Measurements from ENCODE around the gene SIX2. TPM values are rescaled to one million over a fixed set of nuclear protein-coding genes. Genes with fewer than 3 reads are reported as not detected.

Gene SIX2
- total and polyA plus RNA-seq, 2 of the 13 experiments (the other 11 are each of a cell fraction or from before 2014, with no cell fraction given) = not detected

DNA sequence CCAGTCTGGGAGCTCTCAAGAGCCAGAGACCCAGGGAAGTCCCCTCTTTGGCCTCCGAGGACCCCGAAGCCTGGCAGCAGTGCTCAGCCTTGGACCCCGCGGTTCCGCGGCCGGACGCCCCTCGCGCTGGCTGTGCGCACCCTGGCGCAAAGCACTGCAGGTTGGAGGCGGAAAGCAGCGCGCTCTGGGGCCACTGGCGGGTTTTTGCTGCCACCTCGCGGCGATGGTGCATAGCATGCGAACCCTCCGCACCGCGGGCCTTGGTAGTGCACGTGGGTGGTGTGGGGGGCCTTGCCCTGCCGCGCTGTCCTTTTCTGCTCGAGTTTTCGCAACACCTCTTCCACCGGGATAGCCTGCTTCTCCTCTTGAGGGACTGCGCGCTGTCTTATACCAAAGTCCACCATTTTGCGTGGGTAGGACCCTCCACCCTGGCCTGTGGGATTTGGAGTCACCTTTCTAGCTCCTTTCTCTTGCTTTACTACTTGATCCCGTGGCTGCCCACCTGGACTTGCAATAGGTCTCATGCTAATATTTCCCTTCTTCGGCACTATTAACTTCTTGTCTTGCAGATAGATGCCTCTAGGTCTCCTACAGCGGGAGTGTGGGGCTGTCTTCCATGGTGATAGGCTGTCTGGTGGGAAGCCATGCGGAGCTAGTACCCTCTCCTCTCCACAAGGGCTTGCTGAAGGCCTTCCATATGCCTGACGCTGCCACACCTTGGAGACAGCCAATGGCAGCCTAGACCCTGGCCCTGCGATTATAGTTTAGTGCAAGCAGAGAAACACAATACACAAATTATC is 53.5 kb downstream of the SIX2 start (continued):
- peak; percentile 60; the same call in 1 of the 2 replicates for TF ChIP-seq ZFX (CRISPR knock-in tag; IDR thresholded peaks at IDR 0.05; ENCODE audit: low read depth)
- peak; percentile 61 for TF ChIP-seq IRF2 (CRISPR knock-in tag; IDR thresholded peaks at IDR 0.05)
- TF ChIP-seq ZNF205 (CRISPR knock-in tag; IDR thresholded peaks at IDR 0.05) = peak; percentile 78; the same call in 1 of the 2 replicates
- TF ChIP-seq, protein P1, sequence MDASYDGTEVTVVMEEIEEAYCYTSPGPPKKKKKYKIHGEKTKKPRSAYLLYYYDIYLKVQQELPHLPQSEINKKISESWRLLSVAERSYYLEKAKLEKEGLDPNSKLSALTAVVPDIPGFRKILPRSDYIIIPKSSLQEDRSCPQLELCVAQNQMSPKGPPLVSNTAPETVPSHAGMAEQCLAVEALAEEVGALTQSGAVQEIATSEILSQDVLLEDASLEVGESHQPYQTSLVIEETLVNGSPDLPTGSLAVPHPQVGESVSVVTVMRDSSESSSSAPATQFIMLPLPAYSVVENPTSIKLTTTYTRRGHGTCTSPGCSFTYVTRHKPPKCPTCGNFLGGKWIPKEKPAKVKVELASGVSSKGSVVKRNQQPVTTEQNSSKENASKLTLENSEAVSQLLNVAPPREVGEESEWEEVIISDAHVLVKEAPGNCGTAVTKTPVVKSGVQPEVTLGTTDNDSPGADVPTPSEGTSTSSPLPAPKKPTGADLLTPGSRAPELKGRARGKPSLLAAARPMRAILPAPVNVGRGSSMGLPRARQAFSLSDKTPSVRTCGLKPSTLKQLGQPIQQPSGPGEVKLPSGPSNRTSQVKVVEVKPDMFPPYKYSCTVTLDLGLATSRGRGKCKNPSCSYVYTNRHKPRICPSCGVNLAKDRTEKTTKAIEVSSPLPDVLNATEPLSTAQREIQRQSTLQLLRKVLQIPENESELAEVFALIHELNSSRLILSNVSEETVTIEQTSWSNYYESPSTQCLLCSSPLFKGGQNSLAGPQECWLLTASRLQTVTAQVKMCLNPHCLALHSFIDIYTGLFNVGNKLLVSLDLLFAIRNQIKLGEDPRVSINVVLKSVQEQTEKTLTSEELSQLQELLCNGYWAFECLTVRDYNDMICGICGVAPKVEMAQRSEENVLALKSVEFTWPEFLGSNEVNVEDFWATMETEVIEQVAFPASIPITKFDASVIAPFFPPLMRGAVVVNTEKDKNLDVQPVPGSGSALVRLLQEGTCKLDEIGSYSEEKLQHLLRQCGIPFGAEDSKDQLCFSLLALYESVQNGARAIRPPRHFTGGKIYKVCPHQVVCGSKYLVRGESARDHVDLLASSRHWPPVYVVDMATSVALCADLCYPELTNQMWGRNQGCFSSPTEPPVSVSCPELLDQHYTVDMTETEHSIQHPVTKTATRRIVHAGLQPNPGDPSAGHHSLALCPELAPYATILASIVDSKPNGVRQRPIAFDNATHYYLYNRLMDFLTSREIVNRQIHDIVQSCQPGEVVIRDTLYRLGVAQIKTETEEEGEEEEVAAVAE (CRISPR knock-in tag; IDR thresholded peaks at IDR 0.05; ENCODE audit: borderline replicate concordance) = 0 out of 2 replicates have a peak, but pooled peaks have one; percentile 23
- no peak for TF ChIP-seq NFKBIZ (CRISPR knock-in tag; IDR thresholded peaks at IDR 0.05)
- peak; percentile 39; the same call in 1 of the 2 replicates for TF ChIP-seq GPN1 (CRISPR knock-in tag; IDR thresholded peaks at IDR 0.05; ENCODE audit: borderline replicate concordance)
- no peak for TF ChIP-seq SOX6 (IDR thresholded peaks at IDR 0.05)
- TF ChIP-seq SOX6 (CRISPR knock-in tag; IDR thresholded peaks at IDR 0.05) = peak; percentile 64
- no peak for TF ChIP-seq ZNF782 (CRISPR knock-in tag; IDR thresholded peaks at IDR 0.05; ENCODE audit: borderline replicate concordance)
- TF ChIP-seq, protein P2, sequence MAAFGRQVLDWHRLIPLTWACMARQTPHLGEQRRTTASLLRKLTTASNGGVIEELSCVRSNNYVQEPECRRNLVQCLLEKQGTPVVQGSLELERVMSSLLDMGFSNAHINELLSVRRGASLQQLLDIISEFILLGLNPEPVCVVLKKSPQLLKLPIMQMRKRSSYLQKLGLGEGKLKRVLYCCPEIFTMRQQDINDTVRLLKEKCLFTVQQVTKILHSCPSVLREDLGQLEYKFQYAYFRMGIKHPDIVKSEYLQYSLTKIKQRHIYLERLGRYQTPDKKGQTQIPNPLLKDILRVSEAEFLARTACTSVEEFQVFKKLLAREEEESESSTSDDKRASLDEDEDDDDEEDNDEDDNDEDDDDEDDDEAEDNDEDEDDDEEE (CRISPR knock-in tag; IDR thresholded peaks at IDR 0.05) = no peak
- peak; percentile 67; the same call in 1 of the 2 replicates for TF ChIP-seq TOPORS (CRISPR knock-in tag; IDR thresholded peaks at IDR 0.05)
- peak; percentile 70; the same call in 1 of the 2 replicates for TF ChIP-seq WIZ (CRISPR knock-in tag; IDR thresholded peaks at IDR 0.05)
- TF ChIP-seq ZNF234 (CRISPR knock-in tag; conservative IDR thresholded peaks at IDR 0.05) = no peak
- TF ChIP-seq NR2F2 (IDR thresholded peaks at IDR 0.05; ENCODE audit: borderline replicate concordance, low read depth) = no peak
- TF ChIP-seq, protein P3, sequence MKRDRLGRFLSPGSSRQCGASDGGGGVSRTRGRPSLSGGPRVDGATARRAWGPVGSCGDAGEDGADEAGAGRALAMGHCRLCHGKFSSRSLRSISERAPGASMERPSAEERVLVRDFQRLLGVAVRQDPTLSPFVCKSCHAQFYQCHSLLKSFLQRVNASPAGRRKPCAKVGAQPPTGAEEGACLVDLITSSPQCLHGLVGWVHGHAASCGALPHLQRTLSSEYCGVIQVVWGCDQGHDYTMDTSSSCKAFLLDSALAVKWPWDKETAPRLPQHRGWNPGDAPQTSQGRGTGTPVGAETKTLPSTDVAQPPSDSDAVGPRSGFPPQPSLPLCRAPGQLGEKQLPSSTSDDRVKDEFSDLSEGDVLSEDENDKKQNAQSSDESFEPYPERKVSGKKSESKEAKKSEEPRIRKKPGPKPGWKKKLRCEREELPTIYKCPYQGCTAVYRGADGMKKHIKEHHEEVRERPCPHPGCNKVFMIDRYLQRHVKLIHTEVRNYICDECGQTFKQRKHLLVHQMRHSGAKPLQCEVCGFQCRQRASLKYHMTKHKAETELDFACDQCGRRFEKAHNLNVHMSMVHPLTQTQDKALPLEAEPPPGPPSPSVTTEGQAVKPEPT (CRISPR knock-in tag; IDR thresholded peaks at IDR 0.05; ENCODE audit: low read depth) = no peak
- TF ChIP-seq NR2F6 (IDR thresholded peaks at IDR 0.05) = no peak
- peak; percentile 55; the same call in 1 of the 2 replicates for TF ChIP-seq NR2F6 (CRISPR knock-in tag; IDR thresholded peaks at IDR 0.05)
- peak; percentile 24; the same call in 1 of the 2 replicates for TF ChIP-seq ZNF224 (CRISPR knock-in tag; IDR thresholded peaks at IDR 0.05)
- TF ChIP-seq, protein P4, sequence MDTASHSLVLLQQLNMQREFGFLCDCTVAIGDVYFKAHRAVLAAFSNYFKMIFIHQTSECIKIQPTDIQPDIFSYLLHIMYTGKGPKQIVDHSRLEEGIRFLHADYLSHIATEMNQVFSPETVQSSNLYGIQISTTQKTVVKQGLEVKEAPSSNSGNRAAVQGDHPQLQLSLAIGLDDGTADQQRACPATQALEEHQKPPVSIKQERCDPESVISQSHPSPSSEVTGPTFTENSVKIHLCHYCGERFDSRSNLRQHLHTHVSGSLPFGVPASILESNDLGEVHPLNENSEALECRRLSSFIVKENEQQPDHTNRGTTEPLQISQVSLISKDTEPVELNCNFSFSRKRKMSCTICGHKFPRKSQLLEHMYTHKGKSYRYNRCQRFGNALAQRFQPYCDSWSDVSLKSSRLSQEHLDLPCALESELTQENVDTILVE (CRISPR knock-in tag; IDR thresholded peaks at IDR 0.05) = peak; percentile 60; the same call in 1 of the 2 replicates
- TF ChIP-seq KLF15 (CRISPR knock-in tag; IDR thresholded peaks at IDR 0.05; ENCODE audit: borderline replicate concordance) = no peak

Measured in HepG2 (cell line).